ENCODE results near the gene DENND10. TPM values are rescaled to one million over a fixed set of nuclear protein-coding genes. Genes with fewer than 3 reads are reported as not detected.
"Not testable (repeated sequence)": the region's sequence is repeated elsewhere in the genome, so short reads cannot be mapped to it uniquely, and the experiment has no call there.

Gene DENND10
- total RNA-seq, 1 donor from 2014 or later: 68.0 TPM

- DNase-seq (ENCODE audit: extremely low read depth, low read depth, low spot score): no peak
Observed at GRCh38 chr10:119129721-119130120, 25.8 kb downstream of the DENND10 start.

- DNase-seq (ENCODE audit: extremely low read depth, low read depth, low spot score): no peak
Observed at GRCh38 chr10:119131512-119132240, 27.8 kb downstream of the DENND10 start.

- no peak for DNase-seq (ENCODE audit: extremely low read depth, low read depth, low spot score)
Observed at GRCh38 chr10:119132521-119133345, 28.8 kb downstream of the DENND10 start.

- no peak for DNase-seq (ENCODE audit: extremely low read depth, low read depth, low spot score)
Observed at GRCh38 chr10:119133949-119134348, 30.0 kb downstream of the DENND10 start.

GRCh38 chr10:119135513-119135881 lies 31.6 kb downstream of the DENND10 start:
- DNase-seq (ENCODE audit: extremely low read depth, low read depth, low spot score): no peak

GRCh38 chr10:119136084-119136483 lies 32.2 kb downstream of the DENND10 start:
- no peak for DNase-seq (ENCODE audit: extremely low read depth, low read depth, low spot score)

GRCh38 chr10:119137878-119138277 lies 34.0 kb downstream of the DENND10 start:
- not testable (repeated sequence) for DNase-seq (ENCODE audit: extremely low read depth, low read depth, low spot score)

- DNase-seq (ENCODE audit: extremely low read depth, low read depth, low spot score): no peak
Observed at GRCh38 chr10:119138346-119139306, 34.7 kb downstream of the DENND10 start.

GRCh38 chr10:119139464-119140067 lies 35.7 kb downstream of the DENND10 start:
- DNase-seq (ENCODE audit: extremely low read depth, low read depth, low spot score): no peak

GRCh38 chr10:119140603-119141245 lies 36.8 kb downstream of the DENND10 start:
- DNase-seq (ENCODE audit: extremely low read depth, low read depth, low spot score): no peak

- DNase-seq (ENCODE audit: extremely low read depth, low read depth, low spot score): no peak
Observed at GRCh38 chr10:119143657-119144056, 39.7 kb downstream of the DENND10 start.

- DNase-seq (ENCODE audit: extremely low read depth, low read depth, low spot score): no peak
Observed at GRCh38 chr10:119149157-119149556, 45.2 kb downstream of the DENND10 start.

GRCh38 chr10:119149729-119150128 lies 45.8 kb downstream of the DENND10 start:
- DNase-seq (ENCODE audit: extremely low read depth, low read depth, low spot score): no peak

GRCh38 chr10:119151601-119152000 lies 47.7 kb downstream of the DENND10 start:
- DNase-seq (ENCODE audit: extremely low read depth, low read depth, low spot score): not testable (repeated sequence)

- DNase-seq (ENCODE audit: extremely low read depth, low read depth, low spot score): no peak
Observed at GRCh38 chr10:119153041-119153440, 49.1 kb downstream of the DENND10 start.

GRCh38 chr10:119153661-119154060 lies 49.7 kb downstream of the DENND10 start:
- DNase-seq (ENCODE audit: extremely low read depth, low read depth, low spot score): no peak

GRCh38 chr10:119159332-119159731 lies 55.4 kb downstream of the DENND10 start:
- DNase-seq (ENCODE audit: extremely low read depth, low read depth, low spot score): no peak

GRCh38 chr10:119161680-119162451 lies 58.0 kb downstream of the DENND10 start:
- no peak for DNase-seq (ENCODE audit: extremely low read depth, low read depth, low spot score)

GRCh38 chr10:119162452-119163092 lies 58.7 kb downstream of the DENND10 start:
- no peak for DNase-seq (ENCODE audit: extremely low read depth, low read depth, low spot score)
